Renal cortical epithelial cell (primary cell): Measurements from ENCODE around the gene BAIAP2. TPM values are rescaled to one million over a fixed set of nuclear protein-coding genes. Genes with fewer than 3 reads are reported as not detected.
A peak's percentile ranks its signal among the peaks of the same experiment; 100 is the strongest.

Experiments used
- DNase-seq: peaks from one replicate; pipeline ENCODE4 v3.0.0-alpha.2; 2011; ENCODE audit warnings: low read depth
- total RNA-seq: library from RNA; depleted of rRNA; stranded (reverse); fragments of >200 nt; gene quantifications from 2 replicates; pipeline ENCODE4 v1.2.3, GENCODE V29; 2014

Gene BAIAP2
- total RNA-seq, 1 donor from 2014 or later = 55.2 TPM

DNA sequence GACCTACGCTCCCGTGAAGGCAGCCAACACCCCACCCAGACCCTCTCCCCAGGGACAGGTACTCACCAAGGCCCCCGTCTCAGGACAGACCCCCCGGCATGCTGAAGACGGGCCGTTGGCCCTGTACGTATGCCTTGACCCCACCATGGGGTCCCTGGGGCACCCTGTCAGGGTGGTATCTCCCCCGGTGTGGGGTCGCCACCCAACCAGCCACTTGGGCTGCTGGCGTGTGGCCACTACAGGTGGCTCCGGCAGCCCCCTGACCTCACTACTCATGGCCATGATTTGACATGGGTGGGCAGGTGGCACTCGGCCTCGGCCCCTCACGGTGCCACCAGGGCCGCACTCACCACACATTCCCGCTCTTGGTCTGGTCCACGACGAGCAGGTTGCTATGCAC is 89.4 kb downstream of the BAIAP2 start:
- DNase-seq = no peak

DNA sequence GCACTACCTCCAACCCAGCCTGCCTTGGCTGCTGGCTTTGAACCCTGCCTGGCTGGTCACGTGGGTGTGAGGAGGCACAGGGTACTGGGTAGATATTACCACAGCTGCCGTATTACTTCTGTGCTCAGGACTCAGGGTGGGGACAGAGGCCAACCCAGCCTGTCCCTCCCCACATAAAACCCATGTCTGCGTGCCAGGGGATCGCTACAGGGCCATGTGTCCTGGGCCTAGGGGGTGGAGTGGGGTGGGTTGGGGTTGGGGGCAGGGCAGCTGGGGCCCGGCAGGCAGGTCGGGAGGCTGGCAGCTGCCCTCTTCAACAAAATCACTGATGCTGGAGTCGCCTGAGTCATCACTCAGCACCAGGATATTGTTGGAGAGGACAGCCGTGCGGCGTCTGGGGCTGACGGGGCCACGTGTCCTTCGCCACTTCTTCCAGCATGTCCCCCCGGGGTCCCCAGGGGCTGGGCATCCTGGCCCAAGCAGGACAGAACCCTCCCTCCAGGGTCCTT is 90.7 kb downstream of the BAIAP2 start:
- DNase-seq = peak; percentile 11

DNA sequence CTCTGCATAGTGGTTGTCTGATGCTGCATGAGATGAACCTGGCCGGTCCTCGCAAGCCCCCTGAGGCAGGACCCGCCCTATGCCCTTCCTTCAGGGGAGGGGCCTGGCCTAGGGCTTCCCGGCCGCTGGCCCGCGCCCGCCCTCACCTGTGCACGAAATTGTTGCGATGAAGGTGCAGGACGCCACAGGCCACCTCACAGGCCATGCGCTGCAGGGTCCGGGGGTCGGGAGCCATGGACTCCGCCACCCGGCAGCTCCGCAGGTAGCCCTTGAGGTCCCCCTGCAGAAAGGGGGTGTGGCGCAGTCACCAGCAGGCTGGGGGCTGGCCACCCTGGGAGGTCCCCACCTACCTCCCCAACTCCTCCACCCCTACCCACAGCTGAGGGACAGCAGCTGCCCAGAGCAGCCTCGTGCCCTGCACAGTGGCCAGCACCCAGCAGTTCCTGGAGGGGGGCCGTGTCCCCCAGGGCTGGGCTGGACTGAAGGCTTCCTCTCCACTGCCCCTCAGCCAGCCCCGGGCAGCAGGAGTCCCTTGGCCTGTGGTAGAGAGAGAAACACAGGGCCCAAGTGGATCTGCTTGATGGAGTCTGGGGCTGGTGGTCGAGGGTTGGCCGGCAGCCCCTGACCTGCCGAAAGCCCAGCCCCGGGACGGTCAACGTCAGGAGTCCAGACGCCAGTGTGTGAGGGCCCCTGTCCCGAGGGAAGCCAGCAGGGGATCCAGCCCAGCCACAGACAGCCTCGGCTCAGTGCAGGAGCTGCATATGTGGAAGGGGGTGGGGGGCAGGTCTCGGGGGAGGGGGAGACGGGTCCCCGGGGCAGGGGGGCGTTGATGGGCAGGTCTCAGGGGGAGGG is 91.6 kb downstream of the BAIAP2 start:
- no peak for DNase-seq

DNA sequence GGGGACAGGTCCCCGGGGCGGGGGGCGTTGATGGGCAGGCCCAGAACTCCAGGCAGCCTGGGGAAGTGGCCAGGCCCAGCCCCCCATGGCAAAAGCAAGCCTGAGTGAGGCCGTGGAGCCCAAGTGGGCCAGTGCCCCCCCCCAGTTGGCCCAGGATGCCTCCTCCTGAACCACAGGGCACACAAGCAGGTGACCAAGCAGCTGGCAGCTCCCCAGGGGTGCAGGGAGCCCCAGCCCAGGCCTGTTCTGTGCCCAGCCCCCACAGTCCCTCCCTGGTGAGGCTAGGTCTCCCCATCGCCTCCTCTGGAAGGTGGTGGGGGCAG is 92.1 kb downstream of the BAIAP2 start:
- DNase-seq = no peak

DNA sequence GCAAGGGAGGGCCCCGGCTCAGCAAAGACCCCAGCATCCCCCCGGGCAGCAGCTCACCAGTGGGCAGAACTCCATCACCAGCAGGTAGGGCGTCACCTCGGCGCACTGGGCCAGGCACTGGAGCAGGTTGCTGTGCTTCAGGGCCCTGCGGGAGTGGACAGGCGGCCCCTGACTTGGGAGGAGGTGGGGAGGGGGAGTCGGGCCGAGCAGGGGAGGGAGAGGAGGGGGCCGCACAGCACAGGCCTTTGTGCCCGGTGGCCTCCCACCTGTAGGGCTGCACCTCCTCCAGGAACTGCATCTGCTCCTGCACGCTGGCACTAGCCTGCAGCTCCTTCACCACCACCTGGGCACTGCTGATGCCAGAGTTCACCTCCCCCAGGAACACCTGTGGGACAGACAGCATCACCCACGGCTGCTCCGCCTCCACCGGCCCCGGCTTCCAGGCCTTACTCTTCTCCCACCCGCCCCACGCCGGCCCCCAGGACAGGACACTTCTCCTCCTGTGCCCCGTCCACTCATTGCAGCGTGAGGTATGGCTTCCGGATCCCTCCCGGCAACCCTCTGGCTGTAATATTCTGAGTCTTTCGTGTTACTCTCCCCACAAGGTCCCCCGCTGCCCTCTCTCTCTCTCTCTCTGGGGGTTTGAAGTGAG is 92.7 kb downstream of the BAIAP2 start:
- DNase-seq = no peak

DNA sequence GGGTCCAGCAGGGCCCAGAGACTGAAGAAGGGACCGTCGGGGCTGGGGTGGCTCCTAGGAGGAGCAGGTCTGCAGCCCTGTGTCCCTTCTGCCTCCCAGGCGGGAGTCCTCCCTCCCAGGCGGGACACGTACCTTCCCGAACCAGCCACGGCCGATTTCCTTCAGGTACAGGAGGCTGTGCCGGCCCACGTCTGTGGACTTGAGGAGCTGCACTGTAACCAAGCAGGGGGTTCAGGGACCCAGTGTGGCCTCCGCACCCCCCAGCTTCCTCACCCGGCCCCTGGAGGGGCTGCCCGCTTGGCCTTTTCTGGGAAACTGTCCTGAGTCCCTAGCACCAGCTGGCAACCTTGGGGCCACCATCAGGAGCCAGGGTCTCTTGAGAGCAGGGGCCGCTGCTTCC is 93.4 kb downstream of the BAIAP2 start:
- DNase-seq = no peak

DNA sequence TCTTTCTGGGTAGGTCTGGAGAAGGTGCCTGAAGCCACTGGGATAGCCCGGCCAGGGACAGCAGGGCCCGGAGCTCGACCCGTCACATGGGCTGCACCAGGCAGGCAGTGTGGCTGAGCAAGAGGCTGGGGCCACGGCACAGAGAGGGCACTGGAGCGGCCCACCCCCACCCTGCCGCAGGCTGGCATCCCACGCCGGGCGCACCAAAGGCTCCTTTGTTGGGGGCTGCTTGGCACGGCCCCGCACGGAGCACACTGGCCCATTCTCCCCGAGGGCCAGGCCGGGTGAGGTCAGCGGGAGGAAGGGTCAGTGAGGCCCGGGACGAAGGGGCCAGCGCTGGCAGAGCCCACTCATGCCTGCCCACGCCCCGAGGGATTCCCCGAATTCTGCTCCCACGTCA is 93.8 kb downstream of the BAIAP2 start:
- DNase-seq = no peak

DNA sequence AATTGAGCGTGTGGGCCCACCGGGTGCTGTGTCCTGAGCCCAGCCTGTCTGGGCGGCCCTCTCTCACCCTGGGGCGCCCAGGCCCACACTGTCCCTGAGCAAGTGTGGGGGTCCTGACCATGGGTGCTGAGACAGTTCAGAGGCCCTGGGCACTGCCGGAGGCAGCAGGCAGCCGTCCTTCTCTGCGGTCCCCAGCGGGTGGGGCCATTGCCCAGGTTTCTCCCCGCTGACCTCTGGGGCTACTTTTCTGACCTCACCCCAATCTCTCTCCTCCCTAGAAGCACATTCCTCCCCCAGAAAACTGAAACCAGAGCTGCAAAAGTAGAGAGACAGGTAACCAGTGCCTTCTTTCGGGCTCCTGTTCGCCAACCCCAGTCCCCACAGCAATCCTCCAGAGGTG is 94.3 kb downstream of the BAIAP2 start:
- DNase-seq = no peak

DNA sequence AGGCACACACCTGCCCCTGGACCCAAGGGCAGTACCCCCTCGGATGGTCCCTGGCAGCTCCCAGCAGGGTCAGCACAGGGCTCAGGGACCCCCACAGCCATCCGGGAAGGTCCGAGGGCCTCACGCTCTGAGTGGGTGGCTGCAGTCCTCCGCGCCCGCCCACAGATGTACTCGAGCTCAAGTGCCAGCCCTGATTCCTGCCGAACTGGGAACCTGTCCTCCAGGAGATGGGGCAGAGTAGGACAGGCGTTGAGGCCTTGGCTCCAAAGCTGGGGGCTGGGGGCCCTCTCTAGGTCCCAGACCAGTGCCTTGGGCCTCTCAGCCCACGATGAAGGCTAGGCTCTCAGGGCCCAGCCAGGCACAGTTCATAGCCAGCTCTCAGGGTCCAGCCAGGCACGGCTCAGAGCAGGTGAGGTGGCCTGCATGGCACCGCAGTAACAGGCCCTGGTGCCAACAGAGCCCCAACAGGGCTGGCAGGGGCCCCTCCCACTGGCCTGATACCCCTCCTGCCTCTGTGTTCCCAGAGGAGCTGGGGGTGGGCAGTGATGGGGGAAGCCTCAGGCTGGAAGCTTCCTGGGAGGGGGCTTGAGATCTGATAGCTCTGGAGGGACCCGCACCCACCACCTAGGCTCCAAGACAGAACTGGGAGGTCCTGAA is 94.9 kb downstream of the BAIAP2 start:
- DNase-seq = no peak

DNA sequence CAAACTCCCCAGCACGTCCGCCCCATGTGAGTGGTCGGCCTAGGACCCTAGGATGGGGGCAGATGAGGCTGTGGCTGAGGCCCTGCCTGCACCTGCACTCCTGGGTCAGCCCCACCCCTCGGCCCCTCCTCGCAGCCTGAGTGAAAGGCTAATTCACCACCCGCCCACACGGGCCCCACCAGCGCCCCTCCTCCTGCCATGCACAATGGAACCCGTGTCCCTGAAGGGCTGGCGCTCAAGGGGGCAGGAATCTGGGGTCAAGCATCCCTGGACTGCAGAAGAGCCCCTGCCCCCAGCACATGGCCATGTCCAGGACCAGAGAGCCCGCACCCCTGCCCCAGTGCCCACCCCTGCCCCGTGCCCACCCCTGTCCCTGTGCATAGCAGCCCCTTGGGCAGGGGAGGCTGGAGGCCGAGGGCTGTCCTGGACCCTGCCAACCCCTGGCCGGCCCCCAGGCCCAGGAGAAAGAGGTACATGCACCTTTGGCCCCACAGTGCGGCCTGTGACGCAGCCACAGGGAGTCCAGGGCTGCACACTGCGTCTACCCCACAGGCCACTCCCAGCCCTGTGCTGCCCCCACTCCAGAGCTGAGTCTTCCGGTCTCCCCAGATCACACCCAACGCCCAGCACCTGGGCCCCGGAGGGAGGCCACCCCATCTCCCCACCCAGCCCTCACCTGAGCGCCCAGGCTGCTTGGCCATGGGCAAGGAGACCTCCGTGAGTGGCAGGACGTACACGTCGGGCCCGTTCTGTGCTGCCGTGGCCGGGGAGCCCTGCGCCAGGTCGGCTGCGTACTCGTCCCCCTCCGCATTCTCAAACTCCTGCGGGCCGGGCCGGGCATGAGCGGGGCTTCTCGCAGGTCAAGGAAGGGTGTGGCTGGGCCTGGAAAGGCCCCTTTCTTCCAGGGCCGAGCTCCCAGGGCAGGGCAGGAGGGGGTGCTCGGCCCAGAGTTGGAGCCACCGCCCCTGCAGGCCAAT is 95.7 kb downstream of the BAIAP2 start:
- DNase-seq = no peak

DNA sequence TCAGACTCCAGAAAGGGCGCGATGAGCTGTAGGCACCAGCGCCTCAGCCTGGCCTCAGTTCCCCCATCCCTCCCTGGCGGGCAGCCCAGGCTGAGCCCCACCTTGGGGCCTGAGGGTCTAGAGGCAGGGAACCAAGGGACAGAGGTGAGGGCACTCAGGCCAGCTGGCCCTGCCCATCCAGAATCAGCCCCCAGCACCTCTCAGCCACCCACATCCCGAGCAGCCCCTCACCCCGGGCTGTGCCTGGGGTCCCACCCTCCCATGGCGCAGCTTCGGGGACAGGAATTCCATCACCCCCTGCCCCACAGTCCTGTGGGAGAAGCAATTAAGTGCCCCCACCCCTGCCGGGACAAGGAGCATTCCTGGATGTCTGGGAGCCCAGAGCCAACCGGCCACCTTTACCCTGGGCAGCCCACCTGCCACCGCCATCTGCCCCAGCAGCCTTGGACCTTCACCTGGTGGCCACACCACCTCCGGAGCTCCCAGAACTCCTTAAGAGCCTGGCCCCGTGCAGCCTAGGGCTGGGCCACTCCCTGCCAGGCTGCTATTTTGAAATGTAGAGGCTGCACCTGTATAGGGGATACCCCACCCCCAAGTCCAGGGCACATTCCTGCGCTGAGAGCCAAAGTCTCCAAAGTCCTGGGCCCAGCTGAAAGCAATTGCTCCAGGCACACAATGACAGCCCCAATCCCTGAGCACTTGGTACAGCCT is 96.7 kb downstream of the BAIAP2 start:
- no peak for DNase-seq

DNA sequence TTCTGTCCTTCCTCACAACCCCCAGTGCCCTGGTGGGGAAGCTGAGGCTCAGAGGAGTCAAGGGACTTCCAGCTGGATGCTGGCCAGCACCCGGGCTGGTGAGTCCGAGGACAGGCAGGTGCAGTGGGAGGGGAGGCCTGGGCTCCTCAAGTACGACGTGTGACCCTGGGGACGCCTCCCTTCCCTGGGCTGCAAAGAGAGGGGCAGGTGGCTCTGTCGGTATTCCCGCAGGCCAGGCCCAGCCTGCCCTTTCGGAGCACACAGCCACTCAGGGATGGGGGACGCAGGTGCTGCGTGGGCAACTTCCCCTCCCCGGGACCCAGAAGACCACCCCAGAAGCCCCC is 97.2 kb downstream of the BAIAP2 start:
- DNase-seq = no peak

DNA sequence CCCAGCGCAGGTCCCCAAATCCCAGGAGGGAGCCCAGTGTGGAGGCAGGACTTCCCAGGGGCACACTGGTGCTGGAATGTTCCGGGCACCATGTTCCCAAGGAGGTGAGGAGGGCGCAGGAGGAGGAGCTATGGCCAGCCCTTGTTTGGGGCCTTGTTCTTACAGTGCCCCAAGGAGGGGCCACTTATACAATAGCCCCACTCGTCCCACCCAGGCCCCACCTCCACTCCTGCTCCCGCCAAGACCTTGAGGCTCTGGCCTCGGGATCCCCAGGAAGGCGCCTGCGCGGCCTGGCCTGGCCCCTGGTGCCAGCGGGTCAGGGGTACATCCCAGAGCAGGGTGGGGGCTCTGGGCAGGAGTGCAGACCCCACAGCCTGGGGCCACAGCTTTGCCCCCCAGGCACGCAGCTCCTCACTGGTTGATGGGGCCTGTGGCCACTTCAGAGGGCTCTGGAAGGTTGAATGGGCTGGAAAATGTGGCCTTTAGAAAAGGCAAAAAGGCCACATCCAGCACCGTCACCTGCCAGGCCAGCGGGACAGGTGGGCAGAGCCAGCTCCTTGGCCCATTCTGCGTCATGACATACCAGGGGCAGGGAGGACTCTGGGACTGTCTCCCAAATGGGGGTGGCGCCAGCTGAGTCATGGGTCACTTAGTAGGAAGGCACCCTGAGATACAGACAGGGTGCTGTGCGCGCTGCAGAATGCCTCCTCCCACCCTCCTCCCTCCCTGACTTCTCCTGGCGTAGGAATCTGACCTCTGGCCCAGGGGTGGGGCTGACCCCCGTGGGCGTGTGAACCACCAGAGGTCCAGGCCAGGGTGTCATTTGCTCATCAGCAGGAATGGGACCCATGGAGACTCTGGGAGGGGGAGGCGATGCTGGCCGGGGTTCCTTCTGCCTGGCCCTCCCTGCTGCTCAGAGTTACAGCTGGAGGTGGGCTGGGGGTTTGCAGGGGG is 98.1 kb downstream of the BAIAP2 start:
- no peak for DNase-seq

DNA sequence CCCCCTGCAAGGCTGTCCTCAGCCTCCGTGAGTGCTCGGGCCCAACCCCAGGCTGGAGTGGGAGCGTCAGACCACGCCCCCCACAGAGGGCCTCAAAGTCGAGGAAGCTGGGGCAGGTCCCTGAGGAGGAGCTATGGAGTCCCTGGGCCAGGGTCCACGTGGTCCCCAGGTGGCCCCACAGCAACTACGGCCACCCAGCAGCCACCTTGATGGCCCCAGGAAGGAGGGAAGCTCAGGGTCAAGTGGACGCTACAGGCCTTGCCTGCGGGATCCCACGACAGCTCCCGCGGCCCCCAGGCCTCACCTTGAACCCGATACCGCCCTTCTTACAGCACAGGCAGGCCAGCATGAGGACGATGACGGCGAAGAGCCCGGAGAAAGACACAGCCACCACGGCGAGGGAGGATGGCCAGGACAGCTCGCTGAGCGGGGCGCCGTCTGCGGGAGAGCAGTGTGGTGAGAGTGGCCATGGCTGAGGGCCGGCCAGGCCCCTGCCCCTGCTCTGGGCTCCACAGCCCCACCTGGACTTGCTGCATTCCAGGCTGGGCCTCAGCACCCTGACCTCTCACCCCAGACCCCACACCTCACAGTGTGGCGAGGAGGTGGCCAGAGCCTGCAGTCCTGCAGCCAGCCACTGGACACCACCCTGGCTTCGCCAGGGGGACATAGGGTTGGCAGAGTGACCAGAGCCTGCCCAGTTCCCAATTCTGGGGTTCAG is 99.3 kb downstream of the BAIAP2 start:
- DNase-seq = no peak

DNA sequence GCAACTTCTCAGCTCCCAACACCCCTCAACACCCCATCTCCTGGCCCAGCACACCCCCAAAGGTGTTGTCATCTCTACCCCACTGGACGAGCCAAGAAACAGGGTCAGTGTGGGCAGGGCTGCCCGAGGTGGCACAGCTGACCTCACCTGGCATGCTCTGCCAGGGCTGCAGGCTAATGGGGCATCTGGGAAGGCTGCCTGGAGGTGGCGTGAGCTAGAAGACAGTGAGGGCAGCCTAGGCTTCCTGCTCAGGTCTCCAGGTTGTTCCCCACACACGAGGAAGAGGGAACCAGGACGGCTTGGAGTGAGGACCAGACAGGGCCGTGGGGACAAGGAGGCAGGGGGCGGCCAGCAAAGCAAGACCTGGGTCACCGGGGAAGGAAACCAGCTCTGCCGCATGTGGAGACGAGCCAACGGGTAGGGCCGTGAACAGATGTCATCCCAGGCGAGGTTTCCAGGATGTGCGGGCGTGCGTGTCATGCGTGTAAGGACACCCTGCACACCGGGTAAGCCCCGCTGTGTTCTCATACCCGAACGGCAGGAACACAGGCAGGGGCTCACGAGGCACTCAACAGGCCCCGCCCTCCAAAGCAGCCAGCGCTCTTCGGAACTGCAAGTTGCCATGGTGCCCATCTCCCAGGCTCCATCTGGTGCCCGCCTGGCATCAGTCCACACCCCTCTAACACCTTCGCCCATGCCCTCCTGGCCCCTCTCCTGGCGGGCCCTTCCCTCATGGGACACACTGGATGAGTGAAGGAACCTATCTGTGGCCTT is 100.7 kb downstream of the BAIAP2 start:
- DNase-seq = no peak

DNA sequence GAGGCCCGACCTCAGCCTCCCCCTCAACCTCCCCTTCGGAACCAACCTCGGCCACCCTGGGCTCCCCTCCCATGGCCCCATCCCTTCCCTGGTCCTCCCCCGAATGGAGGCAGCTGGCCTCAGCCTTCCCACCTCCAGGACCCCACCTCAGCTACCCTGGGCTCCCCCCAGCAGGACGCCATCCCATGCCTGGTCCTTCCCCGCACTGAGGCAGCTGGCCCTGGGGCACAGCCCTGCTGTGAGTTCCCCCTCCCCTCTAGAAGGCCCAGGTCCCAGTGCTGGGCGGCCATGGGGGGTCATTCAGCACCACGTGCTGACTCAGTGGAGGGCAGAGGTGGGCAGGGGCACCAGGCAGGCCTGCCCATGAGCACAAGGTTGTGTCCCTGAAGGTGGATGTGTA is 101.4 kb downstream of the BAIAP2 start:
- DNase-seq = no peak

DNA sequence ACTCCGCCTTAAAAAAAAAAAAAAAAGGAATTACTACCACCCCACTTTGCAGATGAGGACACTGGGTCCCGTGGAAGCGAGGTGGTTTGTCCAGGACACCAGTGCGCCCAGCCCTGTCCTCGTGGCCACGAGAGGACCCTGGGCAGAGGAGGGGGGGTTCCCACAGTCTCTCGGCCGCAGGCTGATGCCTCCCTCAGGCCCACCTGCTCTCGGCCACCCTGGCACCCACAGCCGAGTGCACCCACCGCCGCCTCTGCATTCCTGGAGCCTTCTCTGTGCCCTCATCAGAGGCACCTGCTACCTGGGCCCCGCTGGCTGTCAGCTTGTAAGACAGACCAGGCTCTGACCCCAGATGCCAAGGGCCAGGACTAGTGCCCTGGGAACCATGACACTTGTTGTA is 102.3 kb downstream of the BAIAP2 start:
- DNase-seq = no peak

DNA sequence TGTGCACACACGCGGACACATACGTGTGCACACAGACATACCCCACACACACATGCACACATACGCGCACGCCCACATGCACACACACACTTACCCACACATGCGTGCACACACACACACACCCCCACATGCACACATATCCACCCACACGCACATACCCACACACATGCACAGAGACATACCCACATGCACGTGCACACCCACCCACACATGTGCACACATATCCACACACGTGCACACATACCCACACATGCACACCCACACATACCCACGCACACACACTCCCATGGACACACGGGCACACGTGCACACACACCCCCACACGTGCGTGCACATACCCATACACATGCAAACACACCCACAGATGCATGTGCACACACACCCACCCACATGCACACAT is 103.1 kb downstream of the BAIAP2 start:
- no peak for DNase-seq

DNA sequence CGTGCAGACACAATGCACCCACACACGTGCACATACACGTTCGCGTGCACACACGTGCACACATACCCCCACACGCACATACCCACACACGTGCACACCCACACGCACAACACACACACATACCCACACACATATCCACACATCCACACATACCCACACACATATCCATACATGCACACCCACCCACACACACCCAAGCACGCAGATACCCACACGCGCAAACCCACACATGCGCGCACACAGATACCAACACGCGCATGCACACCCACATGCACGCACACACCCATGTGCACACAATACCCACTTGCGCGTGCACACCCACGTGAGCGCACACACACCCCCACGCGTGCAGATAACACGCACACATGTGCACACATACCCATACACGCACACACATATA is 103.5 kb downstream of the BAIAP2 start:
- no peak for DNase-seq
